ENCODE measurements around the gene LHX3. TPM values are rescaled to one million over a fixed set of nuclear protein-coding genes. Genes with fewer than 3 reads are reported as not detected.

Gene LHX3
- total RNA-seq, 1 donor from 2014 or later = not detected

DNA sequence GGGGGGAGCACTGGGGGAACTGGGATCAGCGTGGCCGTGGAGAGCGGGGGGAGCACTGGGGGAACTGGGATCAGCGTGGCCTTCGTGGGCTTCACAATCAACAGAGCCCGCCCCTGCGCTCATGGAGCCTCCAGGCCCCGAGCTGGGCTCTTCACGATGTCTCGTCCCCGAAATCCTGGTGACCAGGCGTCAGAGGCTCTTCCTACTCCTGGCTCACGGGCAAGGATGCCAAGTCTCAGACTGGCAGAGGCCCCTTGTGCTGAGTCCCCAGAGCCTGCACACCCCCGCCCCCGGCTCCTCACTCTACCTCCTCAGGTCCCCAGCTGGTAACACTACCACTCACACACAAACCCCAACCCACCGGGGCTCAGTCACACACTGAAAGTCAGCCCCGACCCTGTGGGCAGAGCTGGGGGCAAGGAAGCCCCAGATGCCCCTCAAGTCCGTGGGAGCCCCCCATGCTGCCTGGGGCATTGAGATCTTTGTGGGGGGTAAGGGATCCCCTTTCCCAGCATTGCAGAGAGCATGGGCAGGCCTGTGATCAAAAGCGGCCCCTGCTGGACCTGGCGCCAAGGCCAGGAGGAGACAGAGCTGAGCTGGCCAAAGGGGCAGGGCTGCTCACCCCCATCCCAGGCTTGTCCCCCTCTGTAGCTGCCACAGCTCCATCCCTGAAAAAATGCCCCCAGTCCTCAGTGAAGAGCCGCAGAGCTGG, 26.7 kb downstream of the LHX3 start:
- TF ChIP-seq, protein P1, sequence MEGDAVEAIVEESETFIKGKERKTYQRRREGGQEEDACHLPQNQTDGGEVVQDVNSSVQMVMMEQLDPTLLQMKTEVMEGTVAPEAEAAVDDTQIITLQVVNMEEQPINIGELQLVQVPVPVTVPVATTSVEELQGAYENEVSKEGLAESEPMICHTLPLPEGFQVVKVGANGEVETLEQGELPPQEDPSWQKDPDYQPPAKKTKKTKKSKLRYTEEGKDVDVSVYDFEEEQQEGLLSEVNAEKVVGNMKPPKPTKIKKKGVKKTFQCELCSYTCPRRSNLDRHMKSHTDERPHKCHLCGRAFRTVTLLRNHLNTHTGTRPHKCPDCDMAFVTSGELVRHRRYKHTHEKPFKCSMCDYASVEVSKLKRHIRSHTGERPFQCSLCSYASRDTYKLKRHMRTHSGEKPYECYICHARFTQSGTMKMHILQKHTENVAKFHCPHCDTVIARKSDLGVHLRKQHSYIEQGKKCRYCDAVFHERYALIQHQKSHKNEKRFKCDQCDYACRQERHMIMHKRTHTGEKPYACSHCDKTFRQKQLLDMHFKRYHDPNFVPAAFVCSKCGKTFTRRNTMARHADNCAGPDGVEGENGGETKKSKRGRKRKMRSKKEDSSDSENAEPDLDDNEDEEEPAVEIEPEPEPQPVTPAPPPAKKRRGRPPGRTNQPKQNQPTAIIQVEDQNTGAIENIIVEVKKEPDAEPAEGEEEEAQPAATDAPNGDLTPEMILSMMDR (IDR thresholded peaks at IDR 0.05; ENCODE audit: borderline replicate concordance) = no peak
- Histone ChIP-seq H3K4me1 (no peaks in the 10 kb centered on the region), H3K27ac (replicated peaks) (no peak overlapping the region), H3K9me3 (replicated peaks) (no peaks in the 10 kb centered on the region), H3K27me3 (ENCODE audit: low read depth) (peaks cover 58% of the 10 kb centered on the region), H3K36me3 (no peaks in the 10 kb centered on the region), H3K4me3 (no peak overlapping the region)
- intact Hi-C loops (cut with micrococcal nuclease) = no loop called here
- no peak for DNase-seq

DNA sequence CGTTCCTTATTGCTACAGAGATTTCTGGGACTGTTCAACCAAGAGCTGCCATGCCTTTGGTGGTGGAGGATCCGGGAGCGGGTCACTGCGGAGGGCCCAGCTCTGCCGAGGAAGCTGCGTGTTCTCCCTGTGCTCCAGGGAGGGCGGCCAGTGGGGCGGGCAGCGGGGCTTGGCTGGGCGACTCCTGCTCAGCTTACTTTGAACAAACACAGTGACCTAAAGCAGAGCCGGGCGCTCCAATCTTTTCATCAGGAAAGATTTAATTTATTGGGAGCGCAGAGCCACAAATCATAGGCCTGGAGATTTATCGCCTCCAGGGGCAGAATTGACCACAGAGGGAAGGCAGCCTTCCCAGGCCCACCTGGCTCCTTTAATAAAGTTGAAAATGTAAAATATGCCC, 27.7 kb downstream of the LHX3 start:
- TF ChIP-seq, protein P1 (IDR thresholded peaks at IDR 0.05; ENCODE audit: borderline replicate concordance) = no peak
- no peak for DNase-seq
- no peak overlapping the region for H3K27ac ChIP-seq (replicated peaks)
- H3K4me1 ChIP-seq = no peaks in the 10 kb centered on the region
- intact Hi-C loops (cut with micrococcal nuclease) = no loop called here
- H3K9me3 ChIP-seq (replicated peaks) = no peaks in the 10 kb centered on the region
- no peak overlapping the region for H3K4me3 ChIP-seq
- H3K27me3 ChIP-seq (ENCODE audit: low read depth) = peaks cover 58% of the 10 kb centered on the region
- no peaks in the 10 kb centered on the region for H3K36me3 ChIP-seq

DNA sequence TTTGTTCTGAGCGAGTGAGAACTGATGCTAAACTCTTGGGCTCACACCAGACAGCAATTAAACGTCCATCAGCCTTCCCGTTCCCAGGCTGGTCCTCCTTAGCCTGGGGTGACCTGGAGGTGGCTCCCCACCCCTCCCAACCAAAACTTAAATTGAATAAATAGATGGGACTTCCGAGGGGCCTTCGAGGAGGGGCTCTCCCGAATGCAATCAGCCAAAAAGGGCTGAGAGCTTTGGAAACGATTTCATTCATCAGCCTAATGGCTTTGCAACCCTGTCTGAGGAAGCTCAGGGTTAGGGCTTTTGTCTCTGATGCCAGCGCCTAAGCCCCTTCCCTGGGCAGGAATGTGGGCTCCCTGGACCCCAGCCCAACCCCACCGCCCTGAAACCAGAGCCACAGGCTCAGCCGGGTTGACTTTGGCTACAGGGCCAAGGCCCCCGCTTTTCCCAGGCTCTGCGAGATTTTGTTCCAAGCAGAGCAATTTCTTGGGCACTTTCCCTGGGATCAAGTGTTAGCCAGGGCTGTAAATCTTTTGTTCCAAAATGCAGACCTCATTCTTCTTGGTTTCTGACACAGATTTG, 29.2 kb downstream of the LHX3 start:
- no peak overlapping the region for H3K27ac ChIP-seq (replicated peaks)
- H3K9me3 ChIP-seq (replicated peaks) = no peaks in the 10 kb centered on the region
- intact Hi-C loops (cut with micrococcal nuclease) = no loop called here
- H3K27me3 ChIP-seq (ENCODE audit: low read depth) = peaks cover 69% of the 10 kb centered on the region
- H3K36me3 ChIP-seq = no peaks in the 10 kb centered on the region
- H3K4me1 ChIP-seq = no peaks in the 10 kb centered on the region
- H3K4me3 ChIP-seq = no peak overlapping the region
- TF ChIP-seq, protein P1 (IDR thresholded peaks at IDR 0.05; ENCODE audit: borderline replicate concordance) = no peak
- no peak for DNase-seq

DNA sequence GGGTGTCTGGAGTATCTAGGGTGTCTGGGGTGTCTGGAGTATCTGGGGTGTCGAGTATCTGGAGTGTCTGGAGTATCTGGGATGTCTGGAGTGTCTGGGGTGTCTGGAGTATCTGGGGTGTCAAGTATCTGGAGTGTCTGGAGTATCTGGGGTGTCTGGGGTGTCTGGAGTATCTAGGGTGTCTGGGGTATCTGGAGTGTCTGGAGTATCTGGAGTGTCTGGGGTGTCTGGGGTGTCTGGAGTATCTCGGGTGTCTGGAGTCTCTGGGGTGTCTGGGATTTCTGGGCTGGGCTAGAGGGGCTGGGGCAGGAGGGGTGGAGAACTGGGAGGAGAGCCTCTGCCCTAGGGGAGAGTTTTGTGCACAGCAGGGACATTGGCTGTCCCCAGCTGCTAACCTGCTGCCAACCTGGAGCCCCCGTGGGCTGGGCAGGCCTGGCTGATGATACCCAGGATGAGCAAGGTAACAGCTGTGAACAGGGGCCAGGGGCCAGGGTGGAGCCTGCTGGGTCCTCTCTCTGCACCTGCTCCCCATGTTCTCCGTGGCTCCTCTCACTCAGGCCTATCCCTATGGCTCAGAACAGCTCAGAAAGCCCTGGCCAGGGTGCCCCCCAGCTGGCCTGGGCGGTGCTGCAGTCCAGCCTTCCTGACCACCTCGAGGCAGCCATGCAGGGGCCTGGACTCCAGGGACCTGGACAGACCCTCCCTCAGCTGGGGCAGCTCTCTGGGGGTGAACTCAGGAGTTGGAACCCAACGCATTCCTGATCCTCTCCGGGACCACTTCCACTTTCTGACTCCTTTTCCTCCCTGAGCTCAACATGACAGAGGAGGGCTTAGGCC, 29.9 kb downstream of the LHX3 start:
- no peak for DNase-seq
- no peaks in the 10 kb centered on the region for H3K4me1 ChIP-seq
- no peak overlapping the region for H3K27ac ChIP-seq (replicated peaks)
- H3K27me3 ChIP-seq (ENCODE audit: low read depth) = peaks cover 70% of the 10 kb centered on the region
- no peaks in the 10 kb centered on the region for H3K9me3 ChIP-seq (replicated peaks)
- TF ChIP-seq, protein P1 (IDR thresholded peaks at IDR 0.05; ENCODE audit: borderline replicate concordance) = no peak
- intact Hi-C loops (cut with micrococcal nuclease) = no loop called here
- no peaks in the 10 kb centered on the region for H3K36me3 ChIP-seq
- H3K4me3 ChIP-seq = no peak overlapping the region

DNA sequence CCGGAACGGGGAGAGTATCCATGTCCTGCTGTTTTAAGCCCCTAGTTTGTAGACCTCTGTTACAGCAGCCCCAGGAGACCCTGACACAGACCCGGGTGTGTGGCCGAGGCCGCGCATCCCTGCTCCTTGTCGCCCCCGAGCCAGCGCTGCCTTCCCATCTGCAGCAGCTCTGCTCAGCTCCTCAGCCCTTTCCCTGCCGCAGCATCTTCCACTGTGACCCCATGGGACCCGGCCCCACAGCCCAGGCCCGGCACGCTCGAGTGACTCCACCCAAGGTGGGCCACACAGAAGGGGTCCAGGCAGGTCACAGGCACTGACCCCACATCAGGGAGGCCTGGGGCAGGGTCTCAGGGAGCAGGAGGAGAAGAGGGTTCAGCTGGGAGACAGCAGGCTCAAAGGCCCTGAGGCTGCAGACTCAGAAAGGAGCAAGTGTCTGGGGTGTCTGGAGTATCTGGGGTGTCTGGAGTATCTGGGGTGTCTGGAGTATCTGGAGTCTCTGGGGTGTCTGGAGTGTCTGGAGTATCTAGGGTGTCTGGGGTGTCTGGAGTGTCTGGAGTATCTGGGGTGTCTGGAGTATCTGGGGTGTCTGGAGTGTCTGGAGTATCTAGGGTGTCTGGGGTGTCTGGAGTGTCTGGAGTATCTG, 31.2 kb downstream of the LHX3 start:
- Histone ChIP-seq H3K36me3 (no peaks in the 10 kb centered on the region), H3K9me3 (replicated peaks) (no peaks in the 10 kb centered on the region), H3K27ac (replicated peaks) (no peak overlapping the region), H3K4me1 (no peaks in the 10 kb centered on the region), H3K4me3 (no peak overlapping the region), H3K27me3 (ENCODE audit: low read depth) (peaks cover 70% of the 10 kb centered on the region)
- DNase-seq = no peak
- TF ChIP-seq, protein P1 (IDR thresholded peaks at IDR 0.05; ENCODE audit: borderline replicate concordance) = no peak
- intact Hi-C loops (cut with micrococcal nuclease) = no loop called here

All from left ventricle myocardium inferior (tissue), 1 donor.